ENCODE data around the gene PPP3CA.

The PPP3CA gene

GRCh38 chr4:101169044-101170014 is 178.0 kb downstream of the PPP3CA start:
- DNase-seq, result peak; percentile 6 to 51

DNA sequence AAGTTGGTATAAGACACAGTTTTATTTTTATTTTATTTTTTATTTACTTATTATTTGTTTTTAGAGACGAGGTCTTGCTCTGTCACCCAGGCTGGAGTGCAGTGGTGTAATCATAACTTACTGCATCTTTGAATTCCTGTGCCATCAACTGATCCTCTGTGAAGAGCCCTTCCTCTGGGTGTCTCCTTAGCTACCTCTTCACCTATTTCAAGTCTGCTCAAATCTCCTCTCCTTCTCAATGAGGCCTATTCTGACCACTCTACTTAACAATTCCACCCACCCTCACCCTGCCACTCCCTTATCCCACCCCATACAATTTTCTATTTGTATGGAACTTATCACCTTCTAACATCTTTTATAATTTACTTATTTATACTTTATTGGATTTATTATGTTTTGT is 183.4 kb downstream of the PPP3CA start:
- no peak for DNase-seq

GRCh38 chr4:101162990-101163380 is 184.3 kb downstream of the PPP3CA start:
- DNase-seq, result no peak

DNA sequence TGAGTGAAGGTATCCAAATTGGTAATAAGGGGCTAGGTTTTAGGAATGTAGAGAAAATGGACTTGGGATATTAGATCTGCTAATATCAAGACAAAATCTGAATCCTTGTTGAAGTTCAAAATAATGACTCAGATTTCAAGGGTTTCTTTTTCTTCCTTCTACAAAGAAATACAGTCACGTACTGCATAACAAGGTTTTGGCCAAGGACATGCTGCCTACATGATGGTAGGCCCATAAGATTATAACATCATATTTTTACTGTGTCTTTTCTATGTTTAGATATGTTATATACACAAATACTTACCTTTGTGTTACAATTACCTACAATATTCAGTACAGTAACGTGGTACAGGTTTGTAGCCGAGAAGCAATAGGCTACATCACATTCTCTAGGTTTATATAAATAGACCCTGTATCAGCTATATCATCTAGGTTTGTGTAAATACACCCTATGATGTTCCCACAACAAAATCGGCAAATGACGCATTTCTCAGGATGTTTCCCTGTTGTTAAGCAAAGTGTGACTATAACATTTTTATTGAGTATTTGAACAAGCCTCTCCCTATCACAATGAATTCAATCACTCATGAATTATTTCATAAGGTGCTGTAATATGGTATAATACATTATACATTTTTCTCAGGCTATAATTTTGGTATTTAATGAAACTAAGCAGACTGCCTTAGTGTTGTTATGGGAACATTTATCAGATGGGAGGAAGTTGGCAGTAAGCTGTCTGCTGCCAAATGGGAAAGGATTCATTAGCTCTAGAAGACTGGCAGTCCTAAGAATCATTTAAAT is 186.3 kb downstream of the PPP3CA start:
- no peak for DNase-seq

DNA sequence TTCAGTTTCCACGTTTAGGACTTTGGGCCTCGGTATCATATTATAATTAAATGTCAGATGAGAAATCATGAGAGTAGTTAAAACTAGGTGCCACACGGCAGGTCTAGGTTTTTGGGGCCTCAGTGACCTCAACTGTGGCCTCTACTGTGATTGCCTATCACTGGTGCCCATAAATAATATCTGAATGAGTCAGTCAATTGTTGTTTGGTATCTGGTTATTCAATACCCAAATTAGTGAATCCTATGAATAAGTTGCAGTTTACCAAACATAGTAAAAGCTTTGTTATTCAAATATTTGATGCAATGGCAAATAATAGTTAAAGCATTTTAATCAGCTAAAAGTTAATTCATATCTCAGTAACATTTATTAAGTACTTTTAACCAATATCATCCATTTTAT is 188.8 kb downstream of the PPP3CA start:
- no peak for DNase-seq

- DNase-seq, result no peak
Observed at GRCh38 chr4:101158134-101158482, 189.2 kb downstream of the PPP3CA start.

DNA sequence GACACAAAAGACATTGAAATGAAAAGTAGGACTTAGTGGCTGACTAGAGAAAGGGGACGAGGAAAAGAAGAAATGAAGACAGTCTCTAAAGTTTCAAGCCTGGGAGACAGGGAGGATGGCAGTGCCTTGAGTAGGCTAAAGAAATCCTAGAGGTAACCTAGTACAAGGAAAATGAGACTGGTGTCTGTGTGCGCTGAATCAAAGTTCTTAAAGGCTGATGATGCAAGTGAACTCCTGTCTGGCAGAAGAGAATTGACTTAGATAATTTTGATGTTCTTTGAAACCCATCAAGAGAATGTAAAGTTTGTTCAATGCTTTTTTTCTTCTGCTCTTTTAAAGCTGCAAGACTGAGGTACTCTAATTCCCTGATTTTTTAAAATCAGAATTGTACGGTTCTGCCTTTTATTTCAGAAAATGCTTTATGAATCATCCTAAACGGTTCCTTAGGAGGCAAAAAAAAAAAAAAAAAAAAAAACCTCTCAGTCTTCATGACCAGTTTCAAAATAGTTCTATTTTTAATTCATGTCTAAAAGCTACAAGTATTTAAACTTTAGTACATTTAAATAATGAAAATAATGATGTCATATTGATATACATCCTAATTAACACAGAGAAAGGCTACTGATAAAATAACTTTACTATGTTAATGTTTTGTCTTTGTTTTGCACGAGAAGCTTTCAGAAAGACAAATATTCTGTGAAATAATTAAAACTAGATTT is 189.8 kb downstream of the PPP3CA start:
- DNase-seq, result no peak

GRCh38 chr4:101156619-101157310 is 190.6 kb downstream of the PPP3CA start:
- DNase-seq, result no peak

DNA sequence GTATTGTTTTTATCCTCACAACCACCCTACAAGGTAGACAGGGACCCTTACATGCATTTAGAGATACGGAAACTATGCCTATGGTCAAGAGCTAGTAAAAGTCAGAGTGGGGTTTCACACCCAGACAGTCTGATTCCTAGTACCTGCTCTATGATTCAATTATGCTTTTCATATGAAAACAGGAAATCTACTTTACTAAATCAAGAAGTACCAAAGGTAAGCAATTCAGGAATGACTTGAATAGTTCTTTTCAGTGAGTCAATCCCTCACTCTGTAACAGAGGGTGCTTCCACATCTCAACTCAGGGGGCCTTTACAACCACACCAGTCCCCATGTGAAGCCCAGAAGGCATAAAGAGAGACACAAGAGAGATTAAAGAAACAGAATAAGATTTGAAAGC is 191.4 kb downstream of the PPP3CA start:
- no peak for DNase-seq

DNA sequence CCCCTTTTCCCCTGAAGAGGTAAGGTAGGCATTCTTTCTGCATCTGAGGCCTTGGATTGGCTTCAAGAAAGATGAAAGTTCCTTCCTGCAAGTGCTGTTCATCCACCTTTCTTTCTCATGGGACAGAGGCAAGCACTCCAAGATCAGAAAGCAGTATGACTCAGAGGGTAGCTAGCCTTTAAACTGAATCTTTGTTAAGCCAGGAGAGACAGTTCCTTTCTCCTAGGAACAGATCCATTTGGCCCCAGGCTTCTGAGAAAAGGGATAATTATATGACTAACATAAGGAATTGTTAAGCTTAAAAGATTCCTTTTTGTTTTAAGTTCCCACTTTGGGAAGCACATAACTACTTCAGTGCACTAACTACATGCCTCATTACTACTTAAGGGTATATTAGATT is 192.0 kb downstream of the PPP3CA start:
- DNase-seq, result peak in 1 of 2 experiments; percentile 35

GRCh38 chr4:101153653-101154052 is 193.7 kb downstream of the PPP3CA start:
- no peak for DNase-seq

- DNase-seq, result no peak
Observed at GRCh38 chr4:101152521-101152920, 194.8 kb downstream of the PPP3CA start.

GRCh38 chr4:101148551-101148950 is 198.8 kb downstream of the PPP3CA start:
- DNase-seq, result no peak

DNA sequence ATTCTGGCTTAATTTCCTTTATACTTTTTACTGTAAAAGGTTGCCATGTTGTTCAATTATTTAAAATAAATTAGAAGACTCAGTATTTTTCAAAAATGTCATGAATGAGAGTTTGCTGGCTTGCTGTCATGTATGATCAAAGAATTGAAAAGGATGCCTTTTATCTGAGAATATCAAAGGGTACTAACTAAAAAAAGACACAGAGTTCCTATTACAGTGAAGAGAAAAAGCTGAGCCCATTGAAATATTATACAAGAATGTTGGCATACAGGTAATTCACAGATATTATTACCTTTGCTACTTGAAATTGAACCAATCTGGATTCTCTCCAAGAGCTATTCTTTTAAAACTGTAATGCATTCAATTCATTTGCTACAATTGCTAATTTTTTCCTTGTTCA is 200.0 kb downstream of the PPP3CA start:
- no peak for DNase-seq

- no peak for DNase-seq
Observed at GRCh38 chr4:101145021-101145420, 202.3 kb downstream of the PPP3CA start.

GRCh38 chr4:101142259-101142658 is 205.1 kb downstream of the PPP3CA start:
- no peak for DNase-seq

- no peak for DNase-seq
Observed at GRCh38 chr4:101141855-101142254, 205.5 kb downstream of the PPP3CA start.

GRCh38 chr4:101141230-101141629 is 206.1 kb downstream of the PPP3CA start:
- DNase-seq, result no peak

DNA sequence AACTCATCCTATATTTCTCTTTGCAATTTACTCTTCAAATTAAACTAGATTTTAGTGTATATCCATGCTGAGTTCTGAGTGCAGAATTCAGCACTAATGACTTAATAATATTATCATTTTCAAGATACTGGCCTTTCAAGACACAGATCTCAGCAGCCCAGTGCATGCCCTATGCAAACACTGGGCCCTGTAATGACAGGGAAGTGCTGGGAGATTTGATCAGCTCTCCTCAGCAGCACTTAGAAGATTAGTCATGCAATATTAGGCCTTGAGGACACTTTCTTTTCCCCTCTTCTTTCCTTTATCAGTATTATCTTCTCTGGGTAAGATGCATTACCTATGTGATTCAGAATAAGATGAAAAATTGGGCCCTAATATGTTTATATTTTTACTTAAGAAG is 207.1 kb downstream of the PPP3CA start:
- DNase-seq, result no peak

DNA sequence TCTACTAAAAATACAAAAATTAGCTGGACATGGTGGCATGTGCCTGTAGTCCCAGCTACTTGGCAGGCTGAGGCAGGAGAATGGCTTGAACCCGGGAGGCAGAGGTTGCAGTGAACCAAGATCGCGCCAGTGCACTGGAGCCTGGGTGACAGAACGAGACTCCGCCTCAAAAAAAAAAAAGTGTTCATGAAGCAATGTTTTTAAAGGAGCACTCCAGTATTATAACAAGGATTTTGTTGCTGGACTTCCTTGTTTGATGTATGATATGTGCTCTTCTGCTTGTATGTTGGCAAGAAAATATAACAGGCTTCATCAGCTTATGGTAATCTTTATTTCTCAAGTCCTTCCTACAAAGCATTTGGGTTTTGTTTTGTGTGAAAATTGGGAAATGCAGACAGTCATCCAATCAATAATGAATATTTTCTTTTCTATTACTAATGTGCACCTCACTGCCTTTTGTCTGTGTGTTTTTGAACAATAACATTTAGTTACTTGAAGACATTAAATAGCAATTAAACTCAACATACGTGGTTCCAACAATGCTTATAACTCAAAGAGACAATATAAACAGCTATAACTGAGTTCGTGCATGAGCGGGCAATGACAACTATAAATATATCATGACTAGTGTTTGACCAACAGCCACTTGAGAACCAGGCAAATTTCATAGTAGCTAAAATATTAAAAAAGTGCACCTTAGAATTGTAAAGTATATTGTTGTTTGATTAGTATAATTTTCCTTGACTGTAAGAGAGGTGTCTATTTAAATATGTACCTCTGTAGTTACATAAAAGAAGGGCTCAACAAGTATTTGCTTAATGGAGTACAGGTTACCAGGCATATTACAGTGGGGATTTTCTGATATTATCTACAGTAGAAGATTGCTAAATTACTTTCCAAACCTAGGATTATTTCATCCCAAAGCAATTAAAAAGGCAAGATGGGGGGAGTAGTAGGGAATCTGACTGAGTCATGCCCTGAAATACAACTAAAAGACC is 210.7 kb downstream of the PPP3CA start:
- DNase-seq, result no peak

- no peak for DNase-seq
Observed at GRCh38 chr4:101135371-101136010, 211.8 kb downstream of the PPP3CA start.
